H1 (cell line): ENCODE results near the gene ANXA2R. TPM values are rescaled to one million over a fixed set of nuclear protein-coding genes. Genes with fewer than 3 reads are reported as not detected.
"Not testable (repeated sequence)": the region's sequence is repeated elsewhere in the genome, so short reads cannot be mapped to it uniquely, and the experiment has no call there.

Experiments used
- CTCF ChIA-PET: fragments of 300-600 bp; sonication (Branson Sonifier 250); formaldehyde crosslinking; loops from one replicate; lab custom pipeline; 2021; ENCODE audit not compliant: partially characterized antibody; lab: Charles Lee
- POLR2A ChIA-PET: fragments of 300-600 bp; sonication (Branson Sonifier 250); formaldehyde crosslinking; loops from one replicate; lab custom pipeline; 2021; ENCODE audit warnings: inconsistent platforms; ENCODE audit not compliant: partially characterized antibody; lab: Charles Lee
- DNase-seq, 2 experiments: peaks; one replicate each; pipeline versions ENCODE4 v3.0.0 to v3.0.0-alpha.2; 2010 to 2022; ENCODE audit warnings: low spot score in 2 of 2, low read depth in 1 of 2, mixed read lengths in 1 of 2
- FAIRE-seq: peaks from 2 replicates; lab custom pipeline; 2011; peaks lifted over from hg19 to GRCh38; lab: Jason Lieb, UNC
- H2AFZ ChIP-seq: 2 replicates; pipeline ENCODE4 v1.8.1; 2012; ENCODE audit warnings: low read length, inconsistent platforms
- H2AK5ac ChIP-seq: 2 replicates; pipeline ENCODE4 v1.6.1; 2013; ENCODE audit warnings: low read depth, low read length
- H2BK120ac ChIP-seq: replicated peaks from 2 replicates; pipeline ENCODE3; 2013; ENCODE audit warnings: low read depth, low read length, inconsistent platforms
- H2BK12ac ChIP-seq: 2 replicates; pipeline ENCODE4 v1.6.1; 2013; ENCODE audit warnings: low read depth, low read length
- H2BK15ac ChIP-seq: 2 replicates; pipeline ENCODE4 v1.6.1; 2013; ENCODE audit warnings: low read length
- H2BK20ac ChIP-seq: 2 replicates; pipeline ENCODE4 v1.6.1; 2013; ENCODE audit warnings: low read length
- H2BK5ac ChIP-seq: 2 replicates; pipeline ENCODE4 v1.6.1; 2013; ENCODE audit warnings: low read depth, low read length
- H3K14ac ChIP-seq: 2 replicates; pipeline ENCODE4 v1.6.1; 2013; ENCODE audit warnings: inconsistent platforms; ENCODE audit not compliant: insufficient read length
- H3K18ac ChIP-seq: 2 replicates; pipeline ENCODE4 v1.6.1; 2013; ENCODE audit warnings: low read length; ENCODE audit errors: extremely low read depth
- H3K23ac ChIP-seq: 2 replicates; pipeline ENCODE4 v1.6.1; 2013; ENCODE audit warnings: inconsistent platforms; ENCODE audit not compliant: insufficient read length
- H3K23me2 ChIP-seq: 2 replicates; pipeline ENCODE4 v1.6.1; 2013; ENCODE audit warnings: low read depth, low read length
- H3K27ac ChIP-seq: 2 replicates; pipeline ENCODE4 v1.6.1; 2011; ENCODE audit warnings: low read depth, low read length, inconsistent platforms
- H3K27me3 ChIP-seq, 4 experiments: replicated peaks in 1 of 4; 1 replicate in 1 of 4; 2 replicates in 3 of 4; pipeline versions ENCODE4 v1.6.1 to v1.8.1; 2011 to 2013; ENCODE audit warnings: low read length in 3 of 4, mild to moderate bottlenecking in 3 of 4, inconsistent platforms in 2 of 4, mixed read lengths in 2 of 4, moderate library complexity in 1 of 4; ENCODE audit not compliant: control insufficient read depth in 3 of 4, insufficient read depth in 3 of 4; ENCODE audit errors: extremely low read depth in 1 of 4
- H3K36me3 ChIP-seq, 4 experiments: 2 replicates each; pipeline versions ENCODE4 v1.6.1 to v1.8.1; 2011 to 2013; ENCODE audit warnings: mild to moderate bottlenecking in 4 of 4, low read length in 3 of 4, moderate library complexity in 2 of 4, control low read depth in 1 of 4, inconsistent platforms in 1 of 4; ENCODE audit not compliant: insufficient read depth in 4 of 4, control insufficient read depth in 2 of 4
- H3K4ac ChIP-seq: replicated peaks from 2 replicates; pipeline ENCODE3; 2013; ENCODE audit warnings: low read length, low read depth, mixed read lengths, inconsistent platforms; ENCODE audit not compliant: insufficient read length
- H3K4me1 ChIP-seq, 4 experiments: replicated peaks in 1 of 4; 1 replicate in 1 of 4; 2 replicates in 3 of 4; pipeline versions ENCODE4 v1.6.1 to v1.8.1; 2011 to 2013; ENCODE audit warnings: low read length in 3 of 4, inconsistent platforms in 2 of 4, mixed read lengths in 1 of 4; ENCODE audit not compliant: insufficient read depth in 4 of 4, control insufficient read depth in 3 of 4
- H3K4me2 ChIP-seq, 2 experiments: 2 replicates each; pipeline versions ENCODE4 v1.6.1 to v1.8.1; 2011 to 2013; ENCODE audit warnings: low read depth in 2 of 2, low read length in 2 of 2, control low read depth in 1 of 2, inconsistent platforms in 1 of 2, mild to moderate bottlenecking in 1 of 2; ENCODE audit not compliant: insufficient read depth in 1 of 2
- H3K4me3 ChIP-seq, 4 experiments: fragments of 200-600, 300-600 bp in 1 of 4; sonication (generic), shearing (Covaris generic), sonication (Bioruptor Twin) in 1 of 4; 2 replicates each; pipeline versions ENCODE4 v1.5.1 to v1.8.1; 2011 to 2016; ENCODE audit warnings: low read length in 4 of 4, low read depth in 3 of 4, control low read depth in 2 of 4, inconsistent platforms in 2 of 4, mild to moderate bottlenecking in 2 of 4, mixed read lengths in 1 of 4, moderate library complexity in 1 of 4; ENCODE audit not compliant: insufficient read depth in 2 of 4; ENCODE audit errors: extremely low read depth in 1 of 4
- H3K56ac ChIP-seq: replicated peaks from 2 replicates; pipeline ENCODE3; 2013; ENCODE audit warnings: low read depth, mild to moderate bottlenecking, mixed read lengths, low read length, inconsistent platforms; ENCODE audit not compliant: insufficient read length
- H3K79me1 ChIP-seq: 2 replicates; pipeline ENCODE4 v1.6.1; 2013; ENCODE audit warnings: low read depth, low read length, control low read depth
- H3K79me2 ChIP-seq, 2 experiments: 2 replicates each; pipeline versions ENCODE4 v1.6.1 to v1.8.1; 2012 to 2013; ENCODE audit warnings: low read length in 2 of 2, mild to moderate bottlenecking in 2 of 2, inconsistent platforms in 1 of 2; ENCODE audit not compliant: insufficient read depth in 2 of 2, control insufficient read depth in 1 of 2
- H3K9ac ChIP-seq, 4 experiments: replicated peaks in 1 of 4; 1 replicate in 1 of 4; 2 replicates in 3 of 4; pipeline versions ENCODE4 v1.6.1 to v1.8.1; 2011 to 2013; ENCODE audit warnings: low read depth in 3 of 4, low read length in 3 of 4, control low read depth in 2 of 4, mild to moderate bottlenecking in 2 of 4, moderate library complexity in 2 of 4, inconsistent platforms in 1 of 4; ENCODE audit errors: extremely low read depth in 1 of 4
- H3K9me3 ChIP-seq, 2 experiments: 2 replicates each; pipeline versions ENCODE4 v1.6.1 to v1.8.1; 2012 to 2013; ENCODE audit warnings: mild to moderate bottlenecking in 2 of 2, moderate library complexity in 2 of 2, control low read depth in 1 of 2, inconsistent platforms in 1 of 2, low read depth in 1 of 2, low read length in 1 of 2, mixed read lengths in 1 of 2; ENCODE audit not compliant: insufficient read depth in 2 of 2
- H4K20me1 ChIP-seq, 2 experiments: replicated peaks in 1 of 2; 2 replicates each; pipeline versions ENCODE3 to v1.8.1; 2011 to 2013; ENCODE audit warnings: inconsistent platforms in 2 of 2, low read length in 2 of 2, mild to moderate bottlenecking in 1 of 2; ENCODE audit not compliant: insufficient read depth in 2 of 2, control insufficient read depth in 1 of 2
- H4K5ac ChIP-seq: 2 replicates; pipeline ENCODE4 v1.6.1; 2013; ENCODE audit warnings: low read length, low read depth, mixed read lengths, inconsistent platforms; ENCODE audit not compliant: insufficient read length
- H4K8ac ChIP-seq: 2 replicates; pipeline ENCODE4 v1.8.0; 2013; ENCODE audit warnings: mild to moderate bottlenecking, moderate library complexity, low read length, inconsistent platforms; ENCODE audit not compliant: insufficient read depth; ENCODE audit errors: extremely low read depth
- H4K91ac ChIP-seq: replicated peaks from 2 replicates; pipeline ENCODE3; 2013; ENCODE audit warnings: low read length, mixed read lengths, inconsistent platforms; ENCODE audit not compliant: insufficient read length
- WGBS, 2 experiments: shearing (Covaris generic) in 1 of 2; methylation state at CpG; one replicate each; pipeline versions ENCODE4 v1.1.6 to v1.1.7; 2013 to 2015; ENCODE audit warnings: low lambda C conversion rate in 2 of 2, mixed read lengths in 2 of 2, inconsistent platforms in 1 of 2, low coverage in 1 of 2, missing lambda C conversion rate in 1 of 2; ENCODE audit not compliant: insufficient replicate concordance in 2 of 2, insufficient coverage in 1 of 2, insufficient read length in 1 of 2; ENCODE audit errors: extremely low coverage in 1 of 2, missing lambda C conversion rate in 1 of 2; 5-methylcytosine and 5-hydroxymethylcytosine counted together
- polyA plus RNA-seq, 7 experiments: library from polyadenylated mRNA; depleted of rRNA in 3 of 7; stranded (reverse) in 5 of 7; unstranded in 2 of 7; fragments of >200 nt in 5 of 7; fragments of 200-250 nt in 2 of 7; gene quantifications; 1 replicate in 5 of 7; 2 replicates in 1 of 7; 4 replicates in 1 of 7; pipeline versions ENCODE4 v1.2.1 to v1.2.3, GENCODE V29; 2011 to 2013; ENCODE audit warnings: missing spikeins in 2 of 7, mixed read lengths in 2 of 7
- total RNA-seq: library from RNA; stranded (reverse); fragmentation: NEBNext Ultra II Directional; extraction: Animal tissue kit (Norgen Biotek cat#: 25700); gene quantifications from 2 replicates; pipeline ENCODE4 v1.2.1, GENCODE V29; 2021

ANXA2R gene
- total and polyA plus RNA-seq, 2 of the 8 experiments (the other 6 are each of a cell fraction or from before 2014, with no cell fraction given): 0.08 to 0.17 TPM

DNA sequence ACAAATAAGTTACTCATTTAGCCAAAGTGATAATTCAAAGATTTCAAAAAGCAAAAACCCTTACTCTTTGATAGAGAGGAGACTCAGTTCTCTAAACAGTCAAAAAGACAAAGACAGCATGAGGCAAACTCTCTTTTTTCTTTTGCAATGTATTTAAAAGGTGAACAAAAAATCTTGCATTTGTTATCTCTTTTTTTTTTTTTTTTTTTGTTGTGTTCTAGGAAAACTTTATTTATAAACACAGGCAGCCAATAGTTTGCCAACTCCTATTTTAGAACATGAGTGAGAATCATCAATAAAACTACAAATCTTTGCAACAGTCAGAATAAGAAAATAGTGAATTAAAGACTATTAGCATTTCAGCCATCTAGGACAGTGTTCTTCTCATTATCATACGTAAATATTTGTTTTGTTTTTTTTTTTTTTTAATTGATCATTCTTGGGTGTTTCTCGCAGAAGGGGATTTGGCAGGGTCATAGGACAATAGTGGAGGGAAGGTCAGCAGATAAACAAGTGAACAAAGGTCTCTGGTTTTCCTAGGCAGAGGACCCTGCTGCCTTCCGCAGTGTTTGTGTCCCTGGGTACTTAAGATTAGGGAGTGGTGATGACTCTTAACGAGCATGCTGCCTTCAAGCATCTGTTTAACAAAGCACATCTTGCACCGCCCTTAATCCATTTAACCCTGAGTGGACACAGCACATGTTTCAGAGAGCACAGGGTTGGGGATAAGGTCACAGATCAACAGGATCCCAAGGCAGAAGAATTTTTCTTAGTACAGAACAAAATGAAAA is 46.2 kb upstream of the ANXA2R start:
- H3K36me3 ChIP-seq, H3K56ac ChIP-seq, H3K27ac ChIP-seq, FAIRE-seq, H3K23me2 ChIP-seq, H4K20me1 ChIP-seq, H3K9ac ChIP-seq, H3K14ac ChIP-seq, H3K4ac ChIP-seq, H3K27me3 ChIP-seq, CTCF ChIA-PET, H3K4me1 ChIP-seq, H3K18ac ChIP-seq, H3K79me1 ChIP-seq, H2BK12ac ChIP-seq, H2BK15ac ChIP-seq, H2AFZ ChIP-seq, H3K4me3 ChIP-seq, H2BK120ac ChIP-seq, H3K79me2 ChIP-seq, H2BK5ac ChIP-seq, H3K4me2 ChIP-seq, H3K23ac ChIP-seq, POLR2A ChIA-PET, DNase-seq, H4K91ac ChIP-seq, H2AK5ac ChIP-seq, H4K8ac ChIP-seq, H2BK20ac ChIP-seq, H4K5ac ChIP-seq: not testable (repeated sequence)
- 89% methylated on average over 1 of the region's 5 CpGs; no CpG with 5 or more reads in 1 of the 2 experiments for WGBS, 2 experiments
- peaks cover 10 to 12% of the 10 kb centered on the region in 2 experiments for H3K9me3 ChIP-seq
